ENCODE data around the gene CEP76.

GRCh38 chr18:12631831-12632477, 70.6 kb downstream of the CEP76 start:
- TF ChIP-seq CTCF (IDR thresholded peaks at IDR 0.05; ENCODE audit: poor library complexity, severe bottlenecking): no peak
- TF ChIP-seq TAF1 (IDR thresholded peaks at IDR 0.05; ENCODE audit: low read depth): no peak
- TF ChIP-seq EP300 (conservative IDR thresholded peaks at IDR 0.05; ENCODE audit: poor library complexity, severe bottlenecking): no peak
- TF ChIP-seq REST (IDR thresholded peaks at IDR 0.05; ENCODE audit: borderline replicate concordance): no peak
- no peak for TF ChIP-seq RAD21 (conservative IDR thresholded peaks at IDR 0.05)
- TF ChIP-seq SMC3 (conservative IDR thresholded peaks at IDR 0.05; ENCODE audit: poor library complexity): no peak
- no peak for TF ChIP-seq MXI1 (conservative IDR thresholded peaks at IDR 0.05; ENCODE audit: poor library complexity, severe bottlenecking)
- no peak for TF ChIP-seq EZH2 (IDR thresholded peaks at IDR 0.05; ENCODE audit: borderline replicate concordance, insufficient read depth, low read length, poor library complexity, severe bottlenecking)
- TF ChIP-seq POLR2AphosphoS5 (IDR thresholded peaks at IDR 0.05): no peak

Measured in neural cell (in vitro differentiated cells).